H1 (cell line): Measurements from ENCODE around the gene NOTCH4. TPM values are rescaled to one million over a fixed set of nuclear protein-coding genes. Genes with fewer than 3 reads are reported as not detected.
A peak's percentile ranks its signal among the peaks of the same experiment; 100 is the strongest.

Experiments used
- CHD2 ChIP-seq: IDR thresholded peaks from 2 replicates; pipeline ENCODE4 v1.6.1; 2012; ENCODE audit warnings: low read length, improper control_type of control experiment
- EP300 ChIP-seq, 2 experiments: IDR thresholded peaks; 1 replicate in 1 of 2; 2 replicates in 1 of 2; pipeline ENCODE4 v1.6.1; 2011 to 2012; ENCODE audit warnings: low read depth in 2 of 2, low read length in 2 of 2, mild to moderate bottlenecking in 2 of 2, borderline replicate concordance in 1 of 2, inconsistent platforms in 1 of 2, moderate library complexity in 1 of 2
- POLR2AphosphoS5 ChIP-seq: IDR thresholded peaks from 2 replicates; pipeline ENCODE4 v1.6.1; 2011; ENCODE audit warnings: low read depth, low read length
- SAP30 ChIP-seq: fragments of 300-600 bp; sonication (generic); IDR thresholded peaks from 2 replicates; pipeline ENCODE4 v1.7.1; 2012; ENCODE audit warnings: low read length, moderate library complexity, mild to moderate bottlenecking, inconsistent platforms; ENCODE audit not compliant: insufficient read depth, insufficient replicate concordance
- SP2 ChIP-seq: IDR thresholded peaks from 2 replicates; pipeline ENCODE4 v1.6.1; 2012; ENCODE audit warnings: mild to moderate bottlenecking, low read length, inconsistent platforms
- SRF ChIP-seq: IDR thresholded peaks from 2 replicates; pipeline ENCODE4 v1.6.1; 2011; ENCODE audit warnings: mild to moderate bottlenecking, low read depth, low read length, moderate library complexity
- TAF1 ChIP-seq: IDR thresholded peaks from 2 replicates; pipeline ENCODE4 v1.6.1; 2011; ENCODE audit warnings: mild to moderate bottlenecking, low read depth, low read length
- TEAD4 ChIP-seq: IDR thresholded peaks from 2 replicates; pipeline ENCODE4 v1.6.1; 2012; ENCODE audit warnings: low read depth, low read length, inconsistent platforms, mixed read lengths
- polyA plus RNA-seq, 7 experiments: library from polyadenylated mRNA; depleted of rRNA in 3 of 7; stranded (reverse) in 5 of 7; unstranded in 2 of 7; fragments of >200 nt in 5 of 7; fragments of 200-250 nt in 2 of 7; gene quantifications; 1 replicate in 5 of 7; 2 replicates in 1 of 7; 4 replicates in 1 of 7; pipeline versions ENCODE4 v1.2.1 to v1.2.3, GENCODE V29; 2011 to 2013; ENCODE audit warnings: missing spikeins in 2 of 7, mixed read lengths in 2 of 7
- total RNA-seq: library from RNA; stranded (reverse); fragmentation: NEBNext Ultra II Directional; extraction: Animal tissue kit (Norgen Biotek cat#: 25700); gene quantifications from 2 replicates; pipeline ENCODE4 v1.2.1, GENCODE V29; 2021

NOTCH4 gene
- total and polyA plus RNA-seq, 2 of the 8 experiments (the other 6 are each of a cell fraction or from before 2014, with no cell fraction given), result 1.9 to 2.8 TPM

DNA sequence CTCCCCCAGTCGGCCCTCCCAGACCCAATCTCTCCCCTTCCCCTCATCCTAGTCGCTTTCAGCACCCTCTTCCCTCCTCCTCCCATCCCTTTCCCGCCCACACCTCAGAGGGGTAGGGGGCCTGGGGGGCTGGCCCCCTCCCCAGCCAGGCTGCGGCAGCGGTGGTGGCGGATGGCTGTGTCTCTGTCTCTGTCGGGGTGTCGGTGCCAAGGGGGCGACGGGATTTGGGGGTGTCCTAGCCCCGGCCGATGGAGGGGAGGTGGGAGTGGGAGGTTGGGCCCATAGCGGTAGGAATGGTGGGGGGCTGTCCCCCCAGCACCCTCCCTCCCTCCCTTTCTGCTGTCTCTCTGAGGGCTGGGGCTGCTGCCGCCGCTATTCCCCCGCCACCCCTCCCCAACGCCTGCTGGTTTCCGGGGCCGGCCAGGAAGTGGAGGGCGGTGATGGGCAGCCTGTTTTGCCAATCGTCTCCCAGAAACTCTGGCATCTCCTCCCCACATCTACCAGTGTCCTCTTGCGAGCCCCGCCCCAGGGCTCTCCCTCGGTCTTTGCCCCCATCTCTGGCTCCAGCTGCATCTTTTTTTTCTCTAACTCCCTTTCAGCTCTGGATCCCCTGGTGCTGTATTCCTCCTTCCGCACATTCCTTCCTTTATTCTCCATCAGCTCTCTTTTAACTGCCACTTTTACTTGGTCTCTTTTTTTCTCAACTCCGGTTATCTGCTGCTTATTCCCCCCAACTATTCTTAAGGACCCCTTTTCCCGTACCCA lies 48.0 kb downstream of the NOTCH4 start, which contains the start of gene AGPAT1 (continued):
- no peak for TF ChIP-seq SRF
- TF ChIP-seq CHD2, result peak; percentile 74
- no peak for TF ChIP-seq SAP30
- peak; percentile 66 for TF ChIP-seq TAF1
- peak; percentile 60 for TF ChIP-seq SP2
- peak; percentile 3; the same call in 1 of the 2 replicates for TF ChIP-seq TEAD4
- peak in 1 of 2 experiments; percentile 10; a peak in 1 of 3 replicates for TF ChIP-seq EP300 (IDR thresholded peaks at IDR 0.05; ENCODE audit: borderline replicate concordance in 1 of 2, low read depth in 2 of 2, low read length in 2 of 2)
- 0 out of 2 replicates have a peak, but pooled peaks have one; percentile 31 for TF ChIP-seq POLR2AphosphoS5
